ENCODE measurements around the gene BCL10. TPM values are rescaled to one million over a fixed set of nuclear protein-coding genes. Genes with fewer than 3 reads are reported as not detected.

BCL10 gene
- total RNA-seq, 1 experiment from 2014 or later: 30.4 TPM

- intact Hi-C loops (cut with micrococcal nuclease; ENCODE audit: unreplicated experiment): no loop called here
- Histone ChIP-seq H3K9me3 (ENCODE audit: insufficient read depth, low read depth) (no peaks in the 10 kb centered on the region; the same call in 1 of the 2 replicates), H3K4me2 (no peak overlapping the region), H3K4me1 (replicated peaks; ENCODE audit: insufficient read depth) (peaks cover 22% of the 10 kb centered on the region), H3K79me2 (ENCODE audit: low read depth) (no peaks in the 10 kb centered on the region), H3F3A (ENCODE audit: insufficient read depth, low read depth) (0 out of 2 replicates have a peak, but pooled peaks cover 6% of the 10 kb centered on the region), H2AFZ (peak overlapping the region; percentile 14; the same call in 1 of the 2 replicates), H3K4me3 (no peak overlapping the region), H3K27me3 (ENCODE audit: insufficient read depth, low read depth) (no peaks in the 10 kb centered on the region), H4K20me1 (ENCODE audit: insufficient read depth) (no peaks in the 10 kb centered on the region), H3K27ac (no peak overlapping the region), H3K36me3 (ENCODE audit: low read depth) (no peaks in the 10 kb centered on the region), H3K9me2 (ENCODE audit: insufficient read depth) (no peaks in the 10 kb centered on the region)
- ChIA-PET POLR2A (ENCODE audit: unreplicated experiment) (no interaction called here), CTCF (interaction anchor here (0.9 kb wide), 1 partner anchor 134 kb away, joined by 3 read pairs; no protein-coding TSS in a partner anchor)
- BruUV-seq (replicated peaks): no TSS peak
- DNase-seq: no peak
- TF ChIP-seq EZH2 (IDR thresholded peaks at IDR 0.05; ENCODE audit: low read depth): no peak
- TF ChIP-seq CTCF (conservative IDR thresholded peaks at IDR 0.05): no peak
Observed at GRCh38 chr1:85243372-85243771, 33.1 kb downstream of the BCL10 start.

GRCh38 chr1:85240643-85241042, 35.8 kb downstream of the BCL10 start:
- Histone ChIP-seq H3K36me3 (ENCODE audit: low read depth) (no peaks in the 10 kb centered on the region), H4K20me1 (ENCODE audit: insufficient read depth) (no peaks in the 10 kb centered on the region), H3F3A (ENCODE audit: insufficient read depth, low read depth) (0 out of 2 replicates have a peak, but pooled peaks cover 6% of the 10 kb centered on the region), H2AFZ (no peak overlapping the region), H3K27me3 (ENCODE audit: insufficient read depth, low read depth) (no peaks in the 10 kb centered on the region), H3K4me2 (no peak overlapping the region), H3K4me1 (replicated peaks; ENCODE audit: insufficient read depth) (peaks cover 22% of the 10 kb centered on the region), H3K79me2 (ENCODE audit: low read depth) (no peaks in the 10 kb centered on the region), H3K9me3 (ENCODE audit: insufficient read depth, low read depth) (no peaks in the 10 kb centered on the region; the same call in 1 of the 2 replicates), H3K4me3 (no peak overlapping the region), H3K9me2 (ENCODE audit: insufficient read depth) (no peaks in the 10 kb centered on the region), H3K27ac (no peak overlapping the region)
- no peak for TF ChIP-seq EZH2 (IDR thresholded peaks at IDR 0.05; ENCODE audit: low read depth)
- no peak for TF ChIP-seq CTCF (conservative IDR thresholded peaks at IDR 0.05)
- ChIA-PET CTCF (interaction anchor here (2.0 kb wide), 1 partner anchor 296 kb away, joined by 9 read pairs; no protein-coding TSS in a partner anchor), POLR2A (ENCODE audit: unreplicated experiment) (no interaction called here)
- intact Hi-C loops (cut with micrococcal nuclease; ENCODE audit: unreplicated experiment): no loop called here
- no peak for DNase-seq
- BruUV-seq (replicated peaks): no TSS peak

GRCh38 chr1:85240174-85240601, 36.2 kb downstream of the BCL10 start:
- peaks cover 18% of the 10 kb centered on the region for H3K4me1 ChIP-seq (replicated peaks; ENCODE audit: insufficient read depth)
- ChIA-PET CTCF (interaction anchor here (2.0 kb wide), 1 partner anchor 295 kb away, joined by 9 read pairs; no protein-coding TSS in a partner anchor), POLR2A (ENCODE audit: unreplicated experiment) (no interaction called here)
- no peak for DNase-seq
- H3K9me2 ChIP-seq (ENCODE audit: insufficient read depth): no peaks in the 10 kb centered on the region
- H4K20me1 ChIP-seq (ENCODE audit: insufficient read depth): no peaks in the 10 kb centered on the region
- H3K4me3 ChIP-seq: no peak overlapping the region
- no peaks in the 10 kb centered on the region for H3K79me2 ChIP-seq (ENCODE audit: low read depth)
- TF ChIP-seq EZH2 (IDR thresholded peaks at IDR 0.05; ENCODE audit: low read depth): no peak
- TF ChIP-seq CTCF (conservative IDR thresholded peaks at IDR 0.05): peak; percentile 43; the same call in 1 of the 2 replicates
- H3K9me3 ChIP-seq (ENCODE audit: insufficient read depth, low read depth): no peaks in the 10 kb centered on the region; the same call in 1 of the 2 replicates
- H3K27ac ChIP-seq: no peak overlapping the region
- H2AFZ ChIP-seq: no peak overlapping the region
- intact Hi-C loops (cut with micrococcal nuclease; ENCODE audit: unreplicated experiment): no loop called here
- BruUV-seq (replicated peaks): no TSS peak
- no peaks in the 10 kb centered on the region for H3K27me3 ChIP-seq (ENCODE audit: insufficient read depth, low read depth)
- 0 out of 2 replicates have a peak, but pooled peaks cover 6% of the 10 kb centered on the region for H3F3A ChIP-seq (ENCODE audit: insufficient read depth, low read depth)
- no peaks in the 10 kb centered on the region for H3K36me3 ChIP-seq (ENCODE audit: low read depth)
- no peak overlapping the region for H3K4me2 ChIP-seq
